Lower leg skin (tissue), 4 donors: Measurements from ENCODE around the gene ST3GAL6. TPM values are rescaled to one million over a fixed set of nuclear protein-coding genes. Genes with fewer than 3 reads are reported as not detected.

Experiments used
- DNase-seq, 2 donors: peaks; one replicate each; pipeline ENCODE4 v3.0.0-alpha.2; 2019; ENCODE audit warnings: low spot score in 2 of 2
- H3K4me3 ChIP-seq: fragments of 200-600 bp; sonication (generic); 2 replicates; pipeline ENCODE4 v1.5.1; 2017; ENCODE audit warnings: mild to moderate bottlenecking, low read depth; ENCODE audit not compliant: poor library complexity, severe bottlenecking
- CTCF ChIP-seq, 3 donors: fragments of 450-650 bp; IDR thresholded peaks; one replicate each; pipeline ENCODE4 v1.5.1; 2016; ENCODE audit warnings: antibody characterized with exemption in 3 of 3, mild to moderate bottlenecking in 3 of 3, moderate library complexity in 2 of 3
- POLR2A ChIP-seq, 2 donors: fragments of 450-650 bp; IDR thresholded peaks; one replicate each; pipeline ENCODE4 v1.6.1; 2016 to 2017; ENCODE audit warnings: antibody characterized with exemption in 2 of 2, mild to moderate bottlenecking in 1 of 2, moderate library complexity in 1 of 2
- WGBS, 2 donors: methylation state at CpG; one replicate each; pipeline ENCODE4 v1.1.5; 2018; 5-methylcytosine and 5-hydroxymethylcytosine counted together
- intact Hi-C: fragments of 100-400 bp; cut with DNase I; formaldehyde crosslinking; loops from one replicate; pipeline ENCODE4 v1.15.0; 2023; ENCODE audit warnings: low total_unique reads
- total RNA-seq, 4 donors: library from RNA; depleted of rRNA; stranded (reverse); fragments of >200 nt; gene quantifications; one replicate each; pipeline ENCODE4 v1.1.0, GENCODE V29; 2016

ST3GAL6 gene
- total RNA-seq, 4 donors from 2014 or later, result 19.2 to 40.8 (median 24.3) TPM

GRCh38 chr3:98740324-98740723, 22.8 kb upstream of the ST3GAL6 start:
- DNase-seq, result no peak
- TF ChIP-seq POLR2A (IDR thresholded peaks at IDR 0.05) (no peak), CTCF (IDR thresholded peaks at IDR 0.05) (no peak)
- intact Hi-C loops, result no loop called here
- H3K4me3 ChIP-seq, result no peak overlapping the region
- 90 to 92% methylated on average over 4 of the region's 4 CpGs for WGBS, 2 donors

GRCh38 chr3:98741121-98741716, 21.9 kb upstream of the ST3GAL6 start:
- TF ChIP-seq CTCF (IDR thresholded peaks at IDR 0.05), result no peak
- TF ChIP-seq POLR2A (IDR thresholded peaks at IDR 0.05), result no peak
- 73 to 77% methylated on average over 5 of the region's 5 CpGs for WGBS, 2 donors

GRCh38 chr3:98743071-98743470, 20.1 kb upstream of the ST3GAL6 start:
- TF ChIP-seq CTCF (IDR thresholded peaks at IDR 0.05) (no peak), POLR2A (IDR thresholded peaks at IDR 0.05) (no peak)
- no peak for DNase-seq
- intact Hi-C loops, result no loop called here
- 55 to 64% methylated on average over 5 of the region's 5 CpGs for WGBS, 2 donors
- H3K4me3 ChIP-seq, result no peak overlapping the region

More at GRCh38 chr3:98741121-98741716, 21.9 kb upstream of the ST3GAL6 start:
- no peak overlapping the region for H3K4me3 ChIP-seq
- DNase-seq, result no peak
- intact Hi-C loops, result no loop called here

- no peak for TF ChIP-seq POLR2A (IDR thresholded peaks at IDR 0.05)
- no peak for TF ChIP-seq CTCF (IDR thresholded peaks at IDR 0.05)
- intact Hi-C loops, result no loop called here
- DNase-seq, result no peak
- no peak overlapping the region for H3K4me3 ChIP-seq
Measured at GRCh38 chr3:98744283-98744682, 18.9 kb upstream of the ST3GAL6 start.

- H3K4me3 ChIP-seq, result no peak overlapping the region
- DNase-seq, result no peak
- intact Hi-C loops, result no loop called here
- TF ChIP-seq POLR2A (IDR thresholded peaks at IDR 0.05), result no peak
- no peak for TF ChIP-seq CTCF (IDR thresholded peaks at IDR 0.05)
- 67 to 93% methylated on average over 1 of the region's 1 CpG for WGBS, 2 donors
Measured at GRCh38 chr3:98745718-98746117, 17.4 kb upstream of the ST3GAL6 start.

DNA sequence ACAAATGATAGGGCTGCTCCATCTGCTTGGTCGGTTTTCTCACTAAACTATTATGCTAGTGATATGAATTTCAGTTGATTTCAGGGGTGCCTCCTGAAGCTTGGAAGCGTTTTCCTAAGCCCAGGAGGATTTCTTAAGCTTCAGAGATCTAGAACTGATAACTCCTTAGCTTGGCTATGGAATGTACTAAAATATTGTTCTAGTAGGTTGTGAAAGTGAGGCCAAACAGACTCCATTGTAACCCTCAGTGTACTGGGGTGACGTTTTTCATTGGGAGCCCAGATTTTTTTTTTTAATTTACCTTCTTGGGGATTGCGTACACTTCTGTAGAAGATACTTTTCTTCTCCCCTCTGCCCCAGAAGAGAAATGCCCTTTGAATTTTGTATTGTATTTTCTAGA, 17.0 kb upstream of the ST3GAL6 start:
- H3K4me3 ChIP-seq, result no peak overlapping the region
- intact Hi-C loops, result no loop called here
- no peak for TF ChIP-seq POLR2A (IDR thresholded peaks at IDR 0.05)
- TF ChIP-seq CTCF (IDR thresholded peaks at IDR 0.05), result no peak
- WGBS, 2 donors, result 77 to 81% methylated on average over 4 of the region's 4 CpGs
- DNase-seq, result no peak
